Activated CD4-positive, CD25-positive, alpha-beta regulatory T cell (primary cell): ENCODE results near the gene SLC4A7.
"Not testable (repeated sequence)": the region's sequence is repeated elsewhere in the genome, so short reads cannot be mapped to it uniquely, and the experiment has no call there.

Source experiments
- DNase-seq, 4 experiments: peaks; one replicate each; lab custom pipeline; 2025; lab: John Stamatoyannopoulos, UW

SLC4A7 gene

DNA sequence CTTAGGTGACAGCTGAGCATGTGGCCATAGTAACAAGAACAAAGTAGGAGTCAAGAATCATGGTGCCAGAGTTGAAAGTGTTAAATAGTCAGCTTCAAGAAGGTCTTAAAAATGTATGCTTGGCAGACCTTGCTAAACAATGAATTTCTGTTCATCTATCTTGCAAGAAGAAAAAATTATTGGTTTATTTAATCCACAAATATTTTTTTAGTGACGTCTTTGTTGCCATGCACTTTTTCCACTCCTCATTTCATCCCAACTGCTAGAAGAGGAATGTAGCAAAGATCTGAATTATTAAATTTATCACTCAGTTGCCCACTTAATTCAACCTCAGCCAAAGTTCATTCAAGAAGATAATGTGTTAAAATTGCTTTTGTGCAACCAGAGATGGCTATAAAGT, 3.2 kb upstream of the SLC4A7 start:
- no peak for DNase-seq

DNA sequence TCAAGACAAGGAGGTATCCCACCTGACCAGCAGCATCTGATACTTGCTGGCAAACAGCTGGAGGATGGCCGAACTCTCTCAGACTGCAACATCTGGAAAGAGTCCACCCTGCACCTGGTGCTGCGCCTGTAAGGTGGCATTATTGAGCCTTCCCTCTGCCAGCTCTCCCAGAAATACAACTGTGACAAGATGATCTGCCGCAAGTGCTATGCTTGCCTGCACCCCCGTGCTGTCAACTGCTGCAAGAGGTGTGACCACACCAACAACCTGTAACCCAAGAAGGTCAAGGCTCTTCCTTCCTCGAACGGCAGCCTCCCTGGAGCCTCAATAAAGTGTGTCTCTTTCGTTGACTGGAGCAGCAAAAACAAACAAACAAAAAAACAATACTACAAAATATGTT, 2.2 kb upstream of the SLC4A7 start:
- no peak for DNase-seq

DNA sequence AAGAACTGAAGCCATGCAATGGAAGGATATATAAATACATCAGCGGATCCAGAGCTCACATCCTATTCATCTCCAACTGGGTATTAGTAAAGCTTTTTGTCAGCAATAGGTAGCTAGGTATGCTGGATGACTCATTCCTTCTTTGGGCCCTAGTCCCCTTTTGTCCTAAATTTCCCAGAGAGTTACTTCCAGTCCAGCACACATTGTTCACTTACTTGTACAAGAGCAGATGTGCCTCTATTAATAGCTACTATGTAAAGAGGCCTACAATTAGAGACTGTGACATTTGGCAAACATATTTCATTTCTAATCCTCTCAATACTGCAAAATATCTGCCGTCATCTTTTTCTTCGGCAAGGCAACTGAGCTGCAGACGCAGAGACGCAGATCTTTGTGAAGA, 1.7 kb upstream of the SLC4A7 start:
- DNase-seq: no peak

DNA sequence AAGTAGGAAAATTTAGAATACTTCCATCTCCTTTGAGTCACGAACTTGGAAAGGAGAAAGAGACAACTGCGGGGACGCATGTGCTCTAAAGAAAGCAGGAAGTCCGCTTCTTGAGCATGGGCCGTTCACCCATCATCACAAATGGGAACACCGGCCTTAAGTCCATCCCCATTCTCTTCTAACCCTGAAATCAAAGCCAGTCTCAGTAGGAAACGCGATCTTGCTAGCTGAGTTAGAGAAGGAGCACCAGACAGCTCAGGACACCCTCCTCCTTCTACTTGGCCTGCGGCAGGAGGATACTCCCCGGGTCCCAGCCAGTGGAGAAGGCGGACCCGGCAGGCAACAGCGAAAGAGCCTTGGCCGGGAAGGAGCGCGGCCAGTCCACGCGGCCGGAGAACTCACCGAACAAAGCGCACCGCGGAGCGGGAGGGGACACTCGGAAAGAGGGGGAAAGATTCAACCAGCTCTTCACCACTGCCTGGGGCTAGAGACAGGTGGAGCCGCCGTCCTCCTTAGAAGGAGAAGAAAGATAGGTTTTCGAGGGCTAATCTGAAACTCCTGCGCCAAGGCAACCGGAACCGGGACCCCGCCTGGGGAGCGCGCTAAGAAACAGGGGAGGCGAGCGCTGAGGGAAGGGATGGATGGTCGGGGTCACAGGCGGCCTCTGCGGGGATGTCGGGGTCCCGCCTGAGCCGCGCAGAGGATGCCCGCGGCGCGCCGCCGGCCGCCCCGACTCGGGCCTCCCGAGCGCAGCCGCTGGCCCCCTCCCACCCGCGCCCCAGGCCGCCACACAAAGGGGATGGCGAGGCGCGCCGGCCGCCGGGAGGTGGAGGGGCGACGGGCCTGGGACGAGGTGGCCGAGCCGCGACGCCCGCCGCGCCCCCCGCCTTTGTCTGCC, 818 bp downstream of the SLC4A7 start:
- DNase-seq: peak in 2 of 4 experiments; percentile 11 to 20

DNA sequence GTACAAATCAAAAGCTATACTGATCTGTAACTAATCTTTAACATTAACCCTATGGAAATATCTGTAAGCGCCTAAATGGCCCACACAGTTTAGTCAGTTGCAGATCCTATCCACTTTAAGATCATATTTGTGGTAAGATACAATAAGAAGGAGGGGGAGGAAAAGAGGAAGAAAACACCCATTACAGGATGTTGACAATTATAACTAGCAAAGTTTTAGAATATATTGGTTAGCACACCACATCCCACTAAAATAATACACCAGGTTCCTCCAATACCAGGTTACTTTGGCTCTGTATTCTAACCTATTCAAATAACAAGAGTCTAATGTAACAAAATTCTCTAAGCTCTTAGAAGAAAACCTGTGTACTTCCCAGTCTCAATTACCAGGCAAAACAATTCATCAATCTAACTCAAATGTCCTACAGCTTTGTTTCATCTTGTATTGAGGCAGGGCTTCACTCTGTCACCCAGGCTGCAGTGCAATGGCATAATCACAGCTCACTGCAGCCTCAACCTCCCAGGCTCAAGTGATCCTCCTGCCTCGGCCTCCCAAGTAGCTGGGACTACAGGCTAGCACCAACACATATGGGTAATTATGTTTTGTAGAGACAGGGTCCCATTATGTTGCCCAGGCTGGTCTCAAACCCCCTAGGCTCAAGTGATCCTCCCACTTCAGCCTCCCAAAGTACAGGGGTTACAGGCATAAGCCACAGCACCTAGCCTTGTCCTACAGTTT, 4.2 kb downstream of the SLC4A7 start:
- DNase-seq: no peak

DNA sequence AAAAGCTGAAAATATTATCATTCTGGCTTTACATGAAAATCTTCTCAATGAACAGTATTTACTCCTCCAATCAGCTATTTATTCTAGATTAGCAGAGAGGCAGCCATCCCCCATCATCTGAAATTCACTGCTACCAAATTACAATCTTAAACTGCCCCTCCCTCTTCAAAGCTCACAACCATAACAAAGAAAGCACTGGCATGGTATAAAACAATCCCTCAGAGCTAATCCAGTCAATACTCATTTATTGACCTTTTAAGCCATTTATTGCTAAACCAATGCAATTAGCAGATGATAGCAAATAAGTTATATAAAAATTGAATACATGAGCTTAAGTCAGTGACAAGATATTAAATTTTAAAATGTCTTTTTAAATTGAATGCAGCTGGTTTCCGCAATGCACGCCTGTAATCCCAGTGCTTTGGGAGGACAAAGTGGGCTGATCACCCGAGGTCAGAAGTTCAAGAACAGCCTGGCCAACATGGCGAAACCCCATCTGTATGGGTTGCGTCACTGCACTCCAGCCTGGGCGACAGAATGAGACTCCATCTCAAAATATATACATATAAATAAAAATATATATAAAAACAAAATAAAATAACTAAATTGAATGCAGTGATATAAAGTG, 12.1 kb downstream of the SLC4A7 start:
- DNase-seq: no peak

DNA sequence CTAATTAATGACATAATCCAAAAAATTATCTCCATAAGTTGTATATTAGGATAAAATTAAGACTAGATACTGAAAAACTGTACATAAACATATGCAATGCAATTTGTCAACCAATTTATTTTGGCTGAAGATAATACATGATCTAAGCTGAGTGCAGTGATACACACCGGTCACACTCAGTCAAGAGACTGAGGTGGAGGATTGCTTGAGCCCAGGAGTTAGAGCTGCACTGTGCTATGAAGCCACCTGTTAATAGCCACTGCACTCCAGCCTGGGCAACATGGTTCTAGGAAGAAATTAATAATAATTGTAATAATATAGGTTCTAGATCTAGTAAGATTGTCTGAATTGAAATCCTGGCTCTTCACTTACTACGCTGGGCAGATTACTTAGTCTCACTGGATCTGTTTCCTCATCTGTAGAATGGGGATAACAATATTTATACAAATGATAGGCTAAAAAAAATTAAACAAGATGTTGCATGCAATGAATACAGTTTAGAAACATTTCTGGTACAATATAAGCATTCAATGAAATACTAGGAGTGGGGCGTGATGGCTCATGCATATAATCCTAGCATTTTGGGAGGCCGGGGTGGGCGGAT, 15.8 kb downstream of the SLC4A7 start:
- no peak for DNase-seq

DNA sequence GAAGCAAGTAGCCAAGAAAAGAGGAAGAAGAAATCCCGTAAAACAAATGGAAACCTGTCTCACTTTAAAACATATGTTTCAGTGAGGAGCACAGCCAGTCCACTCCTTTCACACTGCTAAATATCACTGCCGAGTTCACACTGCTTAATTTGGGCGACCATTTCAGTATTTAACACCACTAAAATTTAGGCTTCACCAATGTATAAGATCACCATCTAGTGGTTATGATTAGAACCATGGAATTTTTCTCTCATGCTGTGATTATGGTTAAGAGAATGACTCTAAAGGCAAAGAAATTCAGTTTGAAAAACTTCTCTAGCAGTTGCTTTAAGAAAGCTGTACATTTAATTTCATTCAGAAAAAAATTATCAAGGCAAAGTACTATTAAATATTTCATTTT, 16.6 kb downstream of the SLC4A7 start:
- DNase-seq: no peak

DNA sequence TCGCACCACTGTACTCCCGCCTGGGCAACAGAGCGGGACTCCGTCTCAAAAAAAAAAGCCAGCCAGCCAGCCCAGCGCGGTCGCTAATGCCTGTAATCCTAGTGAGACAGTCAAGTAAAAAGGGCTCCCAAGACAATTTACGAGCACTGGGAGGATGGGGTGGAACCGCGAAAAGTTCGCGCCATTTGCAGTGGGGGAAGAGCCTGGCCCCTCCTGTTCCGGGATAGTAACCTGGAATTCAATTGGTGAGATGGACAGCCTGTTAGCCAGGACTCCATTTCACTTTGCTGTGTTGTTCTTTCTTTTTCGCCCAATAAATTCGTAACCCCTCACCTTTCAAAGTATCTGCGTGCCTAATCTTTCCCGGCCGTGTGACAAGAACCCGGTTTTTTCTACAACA, 19.5 kb downstream of the SLC4A7 start:
- no peak for DNase-seq

DNA sequence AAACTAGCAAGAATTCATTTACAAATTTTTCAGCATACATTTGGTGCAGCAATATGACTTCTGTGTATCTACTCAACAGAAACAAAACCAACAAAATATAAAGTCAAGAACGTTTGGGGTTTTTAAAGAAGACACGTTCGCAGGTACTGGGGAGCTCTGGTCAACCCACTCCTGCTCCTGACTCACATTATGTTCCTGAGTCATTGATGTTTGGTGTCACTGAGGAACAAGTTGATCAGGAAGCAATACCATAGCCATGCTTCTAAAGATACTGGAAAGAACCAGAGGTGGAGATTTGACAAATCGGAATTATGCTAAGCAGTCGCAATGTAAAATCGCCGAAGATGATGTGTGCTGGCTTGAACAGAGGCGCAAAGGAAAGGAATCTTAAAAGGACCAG, 22.0 kb downstream of the SLC4A7 start:
- no peak for DNase-seq

DNA sequence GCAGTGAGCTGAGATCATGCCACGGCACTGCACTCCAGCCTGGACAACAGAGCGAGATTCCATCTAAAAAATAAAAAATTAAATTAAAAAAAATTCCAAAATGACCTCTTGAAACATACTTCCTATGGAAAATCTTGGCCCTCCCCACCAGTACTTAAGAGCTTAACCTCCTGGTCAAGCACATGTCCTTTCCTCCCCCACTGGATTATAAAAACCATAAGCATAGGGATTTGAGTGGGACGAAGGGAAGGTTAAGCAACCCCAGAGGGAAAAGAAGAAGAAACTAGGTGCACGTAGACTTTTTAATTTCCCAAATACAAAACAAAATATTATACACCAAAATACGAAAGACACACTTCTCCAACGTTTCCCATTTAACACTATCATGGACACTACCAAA, 25.3 kb downstream of the SLC4A7 start:
- no peak for DNase-seq

DNA sequence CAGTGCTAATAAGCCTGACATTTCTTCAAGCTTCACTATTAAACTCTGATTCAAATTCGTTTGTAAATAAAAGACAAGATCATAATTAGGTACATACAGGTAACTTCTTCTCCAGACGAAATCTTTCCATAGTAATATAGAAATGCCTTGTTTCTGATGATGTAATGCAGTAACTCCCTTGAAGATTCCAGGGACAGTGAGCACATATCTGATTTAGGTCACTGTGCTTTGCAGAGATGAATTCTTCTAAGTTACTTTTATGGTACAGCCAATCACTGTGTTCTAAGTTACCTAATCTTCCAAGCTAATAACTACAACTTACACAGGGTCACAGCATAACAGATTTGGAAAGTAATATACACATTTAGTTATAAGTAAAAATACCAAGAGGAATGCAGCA, 27.6 kb downstream of the SLC4A7 start:
- DNase-seq: no peak

DNA sequence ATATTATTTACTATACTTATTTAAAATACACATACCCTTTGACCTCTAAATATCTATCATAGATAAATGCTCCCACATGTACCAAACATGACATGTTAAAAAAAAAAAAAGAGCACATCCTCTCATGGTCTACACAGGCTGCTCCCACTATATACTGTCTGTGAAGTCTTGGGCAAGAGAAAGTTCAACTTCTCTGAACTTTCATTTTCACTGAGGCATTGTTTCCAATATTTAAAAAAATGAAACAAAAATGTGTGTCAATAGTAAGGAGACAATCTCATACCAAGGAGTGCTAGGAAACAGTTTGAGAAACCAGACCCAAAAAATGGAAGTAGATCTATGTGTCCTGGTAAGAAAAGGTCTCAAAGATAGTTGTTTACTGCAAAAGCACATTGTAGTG, 29.3 kb downstream of the SLC4A7 start:
- no peak for DNase-seq

DNA sequence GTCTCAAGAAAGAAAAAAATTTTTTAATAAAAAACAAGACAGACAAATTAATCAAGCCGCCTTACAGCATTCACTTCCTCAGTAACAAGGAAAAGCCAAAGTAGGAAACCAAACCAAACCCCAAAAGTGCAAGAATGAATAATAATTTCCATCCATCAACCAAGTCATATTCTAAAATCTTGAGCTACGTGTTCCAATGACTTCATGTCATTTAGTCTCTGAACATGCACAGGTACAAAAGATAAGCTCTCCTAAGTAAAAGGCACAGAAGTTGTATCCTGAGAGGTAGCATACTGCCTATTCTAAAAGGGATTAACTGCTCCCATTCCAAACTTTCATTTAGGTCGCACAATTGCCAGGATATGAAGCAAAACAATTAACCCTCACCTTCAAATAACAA, 29.7 kb downstream of the SLC4A7 start:
- no peak for DNase-seq

DNA sequence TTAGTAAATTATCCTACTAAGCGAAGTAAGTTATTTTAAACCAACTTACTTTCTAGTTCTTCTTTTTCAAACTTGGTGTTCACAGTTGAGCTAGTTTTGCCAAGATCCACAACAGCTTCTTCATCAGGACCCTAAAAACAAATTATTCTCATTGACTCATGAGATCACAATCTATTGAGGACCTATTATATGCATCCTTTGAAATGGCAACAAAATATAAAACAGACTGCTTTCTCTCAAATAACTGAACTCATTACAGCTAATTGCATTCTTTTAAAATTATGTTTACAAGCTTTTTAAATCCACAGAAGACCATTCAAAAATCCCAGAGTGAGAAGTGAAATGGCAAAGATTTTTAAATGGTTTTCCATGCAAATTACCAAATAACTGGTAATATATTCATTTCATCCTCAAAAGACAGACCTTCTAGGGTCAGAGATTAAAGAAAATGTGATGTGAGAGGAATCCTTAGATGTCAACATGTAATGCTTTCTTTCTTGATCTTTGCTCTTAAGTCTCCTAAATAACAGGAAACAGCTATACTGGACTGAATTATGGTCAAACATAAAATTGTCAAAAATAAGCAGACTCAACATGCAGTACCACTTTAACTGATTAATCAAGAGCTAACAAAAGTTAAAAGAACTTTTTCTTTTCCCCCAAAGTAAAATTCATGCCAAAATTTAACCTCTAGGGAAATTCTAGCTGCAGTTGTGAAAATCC, 31.7 kb downstream of the SLC4A7 start:
- no peak for DNase-seq

DNA sequence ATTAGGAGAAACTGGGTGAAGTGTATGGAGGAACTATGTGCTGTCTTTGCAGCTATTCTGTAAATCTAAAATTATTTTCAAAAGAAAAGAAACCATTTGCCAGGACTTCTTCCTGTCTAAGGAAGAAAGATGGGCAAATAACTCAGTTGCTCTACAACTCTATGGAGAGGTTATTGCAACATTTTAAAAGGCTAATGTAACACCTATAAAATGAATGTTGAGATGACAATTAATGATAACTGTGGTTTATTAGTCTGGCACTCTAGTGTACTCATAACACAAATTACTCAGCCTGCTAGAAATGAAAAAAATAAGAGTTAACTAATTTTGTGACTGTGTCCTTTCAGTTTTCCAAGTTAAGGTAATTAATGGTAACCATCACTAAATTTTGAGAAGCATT, 32.3 kb downstream of the SLC4A7 start:
- no peak for DNase-seq

DNA sequence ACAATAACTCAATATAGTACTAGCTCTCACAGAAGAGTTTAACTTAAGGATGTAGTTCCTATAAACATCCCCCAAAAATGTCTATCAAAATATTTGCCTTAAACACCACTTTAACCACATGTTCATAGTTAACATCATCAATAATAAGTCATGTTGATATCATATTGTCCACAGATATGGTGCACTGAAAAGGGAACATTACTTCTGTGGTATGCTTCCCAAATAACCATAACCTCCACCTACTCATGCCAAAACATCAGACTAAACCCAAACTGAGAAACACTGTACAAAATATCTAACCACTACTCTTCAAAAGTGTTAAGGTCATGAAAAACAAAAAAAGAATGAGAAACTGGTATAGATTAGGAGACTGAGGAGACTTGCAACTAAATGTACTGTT, 32.9 kb downstream of the SLC4A7 start:
- no peak for DNase-seq

DNA sequence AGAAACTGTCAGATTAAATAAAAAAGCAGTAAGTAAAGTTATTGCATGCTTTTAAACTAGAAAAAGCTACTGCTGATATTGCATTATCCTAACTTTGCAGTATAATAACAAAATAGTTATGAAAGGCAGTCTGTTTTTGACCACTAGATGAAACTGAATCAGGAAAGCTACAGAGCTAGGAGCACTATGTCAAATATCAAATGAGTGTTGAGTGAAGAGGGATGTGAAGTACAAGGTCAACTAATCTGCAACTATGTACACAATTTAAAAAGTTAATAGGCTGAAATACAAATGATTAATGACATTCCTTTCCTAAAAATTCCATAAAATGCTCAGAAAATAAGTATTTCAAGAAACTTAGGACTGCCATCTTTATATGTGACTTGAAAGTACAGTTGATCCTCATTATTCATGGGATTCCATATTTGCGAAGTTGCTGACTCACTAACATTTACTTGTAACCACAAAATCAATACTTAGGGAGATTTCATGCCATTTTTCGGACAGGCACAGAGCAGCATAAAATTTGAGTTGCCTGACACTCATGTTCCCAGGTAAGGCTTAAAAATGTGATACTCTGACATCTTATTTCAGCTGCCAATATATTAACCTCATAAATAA, 34.5 kb downstream of the SLC4A7 start:
- DNase-seq: no peak

DNA sequence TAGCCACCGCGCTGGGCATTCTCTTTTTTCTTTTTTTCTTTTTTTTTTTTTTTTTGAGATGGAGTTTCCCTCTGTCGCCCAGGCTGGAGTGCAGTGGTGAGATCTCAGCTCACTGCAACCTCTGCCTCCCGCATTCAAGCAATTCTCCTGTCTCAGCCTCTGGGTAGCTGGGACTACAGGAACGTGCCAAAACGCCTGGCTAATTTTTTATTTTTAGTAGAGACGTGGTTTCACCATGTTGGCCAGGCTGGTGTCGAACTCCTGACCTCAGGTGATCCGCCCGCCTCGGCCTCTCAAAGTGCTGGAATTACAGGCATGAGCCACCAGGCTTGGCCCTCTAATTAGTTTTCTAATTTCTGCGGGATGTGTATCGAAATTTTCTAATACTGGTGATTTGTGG, 41.2 kb downstream of the SLC4A7 start:
- not testable (repeated sequence) for DNase-seq

DNA sequence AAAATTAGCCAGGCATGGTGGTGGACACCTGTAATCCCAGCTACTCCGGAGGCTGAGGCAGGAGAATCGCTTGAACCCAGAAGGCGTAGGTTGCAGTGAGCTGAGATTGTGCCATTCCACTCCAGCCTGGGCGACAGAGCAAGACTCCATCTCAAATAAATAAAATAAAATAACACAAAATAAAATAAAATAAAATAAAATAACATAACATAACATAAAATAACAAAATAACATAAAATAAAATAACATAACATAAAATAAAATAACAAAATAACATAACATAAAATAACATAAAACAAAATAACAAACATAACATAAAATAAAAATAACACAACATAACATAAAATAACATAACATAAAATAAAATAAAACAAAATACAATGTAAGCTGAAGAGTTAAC, 45.8 kb downstream of the SLC4A7 start:
- DNase-seq: not testable (repeated sequence)

DNA sequence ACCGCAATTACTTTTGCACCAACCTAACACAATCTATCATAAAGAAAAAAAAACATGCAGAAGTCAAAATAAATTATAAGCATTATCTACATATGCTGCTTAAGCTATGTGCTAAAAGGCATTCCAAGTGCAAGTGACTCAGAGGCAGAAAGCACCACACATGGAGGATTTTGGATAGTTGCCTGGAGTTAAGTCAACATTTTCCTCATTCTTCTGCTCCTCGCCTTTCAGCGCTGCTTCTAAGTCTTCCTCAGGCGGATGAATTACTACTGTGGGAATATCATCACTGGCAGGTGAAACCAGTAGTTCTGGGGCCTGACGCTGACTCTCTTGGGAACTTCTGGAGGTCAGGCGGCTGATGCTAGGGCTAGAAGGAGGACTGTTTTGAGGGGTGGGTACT, 53.1 kb downstream of the SLC4A7 start:
- no peak for DNase-seq
